ENCODE measurements around the gene OLR1.
"Not testable (repeated sequence)": the region's sequence is repeated elsewhere in the genome, so short reads cannot be mapped to it uniquely, and the experiment has no call there.

The OLR1 gene

DNA sequence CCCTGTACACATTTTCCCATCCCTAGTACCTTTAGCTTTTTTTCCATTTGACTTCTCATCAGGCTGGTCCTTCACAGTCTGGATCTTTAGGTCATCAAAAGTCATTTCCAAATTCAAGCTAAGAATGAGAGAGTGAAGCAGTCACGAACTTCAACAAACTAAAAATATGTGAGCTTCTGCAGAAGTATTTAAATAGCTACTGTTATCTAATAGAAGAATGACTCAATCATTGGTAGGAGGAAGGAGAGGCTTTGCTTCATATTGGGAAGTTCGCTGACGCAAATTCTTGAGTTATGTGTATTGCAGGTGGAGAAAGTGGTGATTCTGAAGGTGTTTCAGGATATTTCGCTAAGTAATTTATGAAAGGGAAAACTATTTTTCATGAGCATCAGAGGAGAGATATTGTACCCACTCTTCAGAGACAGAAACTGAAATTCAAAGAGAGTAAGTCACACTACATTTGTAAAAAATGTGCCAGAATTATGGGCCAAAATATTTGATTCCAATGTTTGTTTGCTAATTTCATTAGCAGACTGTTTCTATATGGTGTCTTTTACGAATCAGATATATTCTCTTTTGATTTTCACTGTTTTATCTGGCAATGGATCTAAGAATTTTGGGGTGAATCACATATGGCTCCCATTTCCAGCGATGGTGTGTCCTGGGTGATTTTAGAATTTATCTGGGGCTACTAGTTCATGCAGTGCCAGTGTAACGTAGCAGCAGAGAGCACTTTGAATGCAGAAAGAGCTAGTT, at the start of gene OLR1:
OLR1 (minus strand) TSS at position 160 of the 756 bp plus-strand sequence; CDS start at position 105, 55 bp downstream.
- no peak for DNase-seq

DNA sequence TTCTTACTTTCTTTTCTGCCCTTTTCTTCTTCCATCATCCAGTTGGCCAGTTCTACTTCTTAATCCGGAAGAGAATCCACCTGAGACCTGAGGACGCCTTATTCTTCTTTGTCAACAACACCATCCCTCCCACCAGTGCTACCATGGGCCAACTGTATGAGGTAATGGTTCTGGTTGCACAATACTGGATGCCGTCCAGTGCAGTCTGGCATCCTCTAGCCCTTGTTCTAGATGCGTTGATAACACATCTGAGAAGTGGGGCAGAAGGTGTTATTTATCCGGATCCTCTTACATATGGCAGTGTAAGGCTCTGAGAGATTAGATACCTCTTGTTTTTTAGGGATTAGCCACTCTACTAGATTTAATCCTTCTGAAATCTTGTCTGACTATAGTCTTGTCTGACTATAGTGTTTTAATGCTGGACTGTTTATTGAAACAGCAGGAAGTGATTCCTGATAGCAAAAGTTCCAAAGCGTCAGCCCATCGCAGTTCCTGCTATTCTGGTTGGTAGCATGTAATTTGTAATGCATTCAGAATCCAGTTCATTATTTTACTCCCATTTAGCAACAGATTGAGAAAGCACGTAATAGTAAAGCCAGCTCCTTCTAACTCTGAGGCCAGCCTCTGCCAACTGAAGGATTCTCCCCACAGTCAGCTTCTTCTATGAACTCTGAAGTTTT, 48.6 kb upstream of the OLR1 start:
- DNase-seq: no peak

DNA sequence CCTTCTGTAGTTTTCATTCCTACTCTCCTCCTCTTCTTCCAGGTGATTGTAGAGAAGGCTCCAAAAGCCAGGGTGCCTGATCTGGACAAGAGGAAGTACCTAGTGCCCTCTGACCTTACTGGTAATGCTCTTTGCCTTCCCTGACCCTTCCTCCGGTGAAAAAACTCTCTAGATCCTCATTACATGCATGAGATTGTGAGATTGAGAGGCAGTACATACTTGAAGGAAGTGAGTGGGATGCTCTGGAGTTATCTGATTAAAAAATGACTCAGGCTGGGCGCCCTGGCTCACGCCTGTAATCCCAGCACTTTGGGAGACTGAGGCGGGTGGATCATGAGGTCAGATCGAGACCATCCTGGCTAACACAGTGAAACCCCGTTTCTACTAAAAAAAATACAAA, 46.1 kb upstream of the OLR1 start:
- DNase-seq: no peak

DNA sequence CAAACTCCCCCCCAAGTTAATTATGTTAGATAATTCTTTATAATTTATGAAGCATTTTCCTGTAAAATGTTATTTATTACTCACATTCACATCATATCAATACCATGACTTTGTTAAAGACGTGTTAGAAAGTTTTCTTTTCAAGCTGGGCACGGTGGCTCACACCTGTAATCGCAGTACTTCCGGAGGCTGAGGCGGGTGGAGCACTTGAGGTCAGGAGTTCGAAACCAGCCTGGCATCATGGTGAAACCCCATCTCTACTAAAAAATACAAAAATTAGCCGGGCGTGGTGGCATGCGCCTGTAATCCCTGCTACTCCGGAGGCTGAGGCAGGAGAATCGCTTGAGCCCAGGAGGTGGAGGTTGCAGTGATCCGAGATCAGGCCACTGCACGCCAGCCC, 44.0 kb upstream of the OLR1 start:
- DNase-seq: not testable (repeated sequence)

DNA sequence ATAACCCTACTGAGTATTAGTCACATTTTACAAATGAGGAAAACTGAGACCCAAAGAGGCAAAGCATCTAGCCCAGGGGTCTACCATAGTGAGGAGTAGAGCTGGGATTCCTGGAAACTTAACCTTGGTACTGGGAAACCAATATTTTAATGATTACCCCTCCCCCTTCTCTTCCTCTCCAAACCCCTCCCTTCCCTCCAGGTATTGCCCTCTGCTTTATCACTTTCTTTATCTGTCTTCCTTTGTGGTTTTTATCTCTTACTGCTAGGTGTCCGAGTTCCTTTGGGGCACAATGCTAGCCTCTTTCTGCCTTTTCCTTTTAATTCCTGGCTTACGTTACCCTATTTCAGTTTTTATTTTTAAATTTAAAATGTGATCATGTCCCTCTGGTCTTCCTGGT, 43.5 kb upstream of the OLR1 start:
- no peak for DNase-seq

DNA sequence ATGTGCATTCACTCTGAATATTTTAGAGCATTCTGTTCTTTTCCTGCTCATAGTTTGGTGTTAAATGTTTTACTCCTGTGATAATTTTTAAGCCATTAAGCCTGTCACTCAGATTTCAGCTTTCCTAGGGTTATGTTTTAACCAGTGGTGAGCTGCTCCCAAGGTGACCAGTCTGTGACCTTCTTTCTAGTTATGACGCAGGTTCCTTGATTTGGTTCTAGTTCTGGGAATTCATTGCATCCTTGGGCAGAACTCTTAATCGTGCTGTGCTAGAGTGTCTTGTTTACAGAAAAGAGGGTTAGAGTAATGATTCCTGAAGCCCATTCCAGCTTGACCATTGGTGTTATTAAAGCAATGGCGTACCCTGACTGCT, 42.9 kb upstream of the OLR1 start:
- DNase-seq: no peak

DNA sequence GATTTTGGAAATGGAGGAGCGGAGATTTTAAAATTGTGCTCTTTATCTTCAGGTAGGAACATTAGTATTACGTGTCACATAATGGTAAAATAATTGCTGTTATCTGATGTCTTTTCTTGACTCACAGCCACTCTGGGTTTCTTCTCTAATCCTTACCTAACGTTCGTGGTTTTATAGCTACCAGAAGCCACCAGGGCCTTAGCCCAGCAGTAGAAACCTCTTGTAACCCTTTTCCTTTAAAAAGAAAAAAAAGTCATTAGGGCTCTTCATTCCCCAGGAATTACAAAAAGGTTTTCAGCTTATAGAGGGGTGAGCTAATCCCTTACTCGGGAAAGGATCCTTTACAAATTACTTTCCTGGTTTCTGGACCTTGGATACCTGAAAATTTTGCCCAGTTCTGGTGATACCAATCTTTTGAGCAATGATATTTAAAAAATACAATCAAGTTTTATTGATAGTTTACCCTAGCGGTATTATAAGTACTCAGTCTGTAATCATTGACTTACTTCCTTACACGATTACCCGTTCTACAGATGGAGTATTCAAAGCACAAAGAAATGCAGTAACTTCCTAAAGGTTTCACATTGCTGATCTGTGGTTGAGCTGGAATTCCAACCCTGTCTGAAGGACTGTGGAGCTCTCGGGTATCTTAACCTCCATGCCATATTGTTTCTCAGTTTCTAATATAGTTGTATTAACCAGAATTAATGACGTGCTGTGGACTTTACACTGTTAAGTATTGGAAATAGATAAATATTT, 42.4 kb upstream of the OLR1 start:
- DNase-seq: no peak

DNA sequence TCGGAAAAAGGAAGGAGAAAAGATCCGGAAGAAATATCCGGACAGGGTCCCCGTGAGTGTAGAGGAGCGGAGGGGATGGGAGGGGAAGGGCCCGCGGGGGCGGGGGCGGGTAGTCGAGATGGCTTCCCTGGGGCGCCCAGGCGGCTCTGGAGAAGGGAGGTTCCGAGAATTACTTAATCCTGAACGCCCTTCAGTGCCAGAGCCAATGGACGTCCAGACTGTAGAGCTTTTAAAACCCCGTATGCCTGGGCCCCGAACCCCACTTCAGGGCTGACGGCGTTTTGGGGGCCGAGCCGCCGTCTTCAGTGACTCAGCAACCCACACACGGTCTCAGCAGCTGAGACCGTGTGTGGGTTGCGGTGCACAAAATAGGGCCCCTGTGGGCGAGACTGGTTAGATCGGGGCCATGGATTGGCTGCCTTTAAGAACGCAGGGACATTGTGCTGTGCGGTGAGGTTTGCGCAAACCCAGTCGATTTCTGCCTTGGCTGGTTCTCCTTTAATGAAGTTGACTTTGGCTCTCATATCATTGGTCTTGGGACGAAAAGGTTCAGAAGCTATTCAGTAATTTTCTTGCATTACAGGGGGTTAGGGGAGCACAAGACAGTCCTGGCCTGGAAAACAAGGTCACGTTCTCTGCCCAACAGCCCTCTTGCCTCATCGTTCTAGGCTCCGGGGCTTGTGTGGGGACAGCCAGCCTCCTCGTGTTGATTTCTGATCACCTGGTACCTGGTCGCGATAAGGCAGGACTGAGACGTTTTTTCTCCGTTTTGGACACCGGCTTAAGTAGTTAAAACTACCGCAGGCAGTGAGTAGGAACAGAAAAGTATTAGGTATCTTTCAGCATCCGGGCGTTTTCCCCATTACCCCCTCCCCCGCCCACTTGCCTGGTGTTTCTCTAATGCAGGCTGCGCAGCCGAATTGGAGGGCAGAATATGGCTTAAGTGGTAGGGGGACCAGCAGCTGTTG, 41.5 kb upstream of the OLR1 start:
- peak; percentile 49 to 55 for DNase-seq

DNA sequence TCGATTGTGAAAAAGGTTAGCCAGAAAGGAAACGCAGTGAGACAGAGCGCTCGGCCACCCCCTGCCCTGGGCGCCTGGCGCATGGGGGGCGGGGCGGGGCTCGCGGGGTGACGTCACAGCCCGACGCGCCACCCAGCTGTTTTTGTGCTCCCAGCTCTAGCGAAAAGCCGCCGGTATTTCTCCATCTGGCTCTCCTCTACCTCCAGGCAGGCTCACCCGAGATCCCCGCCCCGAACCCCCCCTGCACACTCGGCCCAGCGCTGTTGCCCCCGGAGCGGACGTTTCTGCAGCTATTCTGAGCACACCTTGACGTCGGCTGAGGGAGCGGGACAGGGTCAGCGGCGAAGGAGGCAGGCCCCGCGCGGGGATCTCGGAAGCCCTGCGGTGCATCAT, 40.8 kb upstream of the OLR1 start, which contains the start of gene GABARAPL1:
GABARAPL1 (plus strand) TSS at position 139 of the 393 bp plus-strand sequence; CDS start at position 392, 253 bp downstream.
- peak; percentile 54 to 64 for DNase-seq

DNA sequence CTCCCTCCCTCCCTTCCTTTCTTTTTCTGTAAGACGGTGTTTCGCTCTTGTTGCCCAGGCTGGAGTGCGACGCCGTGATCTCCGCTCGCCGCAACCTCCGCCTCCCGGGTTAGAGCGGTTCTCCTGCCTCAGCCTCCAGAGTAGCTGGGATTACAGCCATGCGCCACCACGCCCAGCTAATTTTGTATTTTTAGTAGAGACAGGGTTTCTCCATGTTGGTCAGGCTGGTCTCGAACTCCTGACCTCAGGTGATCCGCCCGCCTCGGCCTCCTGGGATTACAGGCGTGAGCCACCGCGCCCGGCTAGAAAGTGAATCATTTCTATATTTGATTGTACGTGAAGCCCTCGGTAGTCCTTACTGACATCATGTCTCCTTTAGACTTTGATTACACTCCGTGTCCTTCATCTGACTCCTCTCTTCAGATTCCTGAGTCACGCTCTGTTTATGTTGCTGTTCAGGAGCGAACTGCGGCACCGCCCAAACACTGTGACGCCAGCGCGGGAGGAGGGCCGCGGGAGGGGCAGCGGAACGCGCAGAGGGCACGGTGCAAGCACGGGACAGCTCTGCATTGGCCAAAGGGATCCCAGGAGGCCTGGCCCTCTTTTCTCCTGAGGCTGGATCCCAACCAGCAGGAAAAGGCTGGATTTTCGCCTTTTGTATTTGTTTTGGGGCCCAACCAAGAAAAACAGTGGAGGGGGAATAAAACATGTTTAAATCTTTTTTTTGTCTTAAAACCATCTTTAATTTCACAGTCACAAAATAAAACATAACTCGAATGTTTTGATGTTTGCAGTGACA, 40.2 kb upstream of the OLR1 start:
- DNase-seq: peak; percentile 80 to 85

DNA sequence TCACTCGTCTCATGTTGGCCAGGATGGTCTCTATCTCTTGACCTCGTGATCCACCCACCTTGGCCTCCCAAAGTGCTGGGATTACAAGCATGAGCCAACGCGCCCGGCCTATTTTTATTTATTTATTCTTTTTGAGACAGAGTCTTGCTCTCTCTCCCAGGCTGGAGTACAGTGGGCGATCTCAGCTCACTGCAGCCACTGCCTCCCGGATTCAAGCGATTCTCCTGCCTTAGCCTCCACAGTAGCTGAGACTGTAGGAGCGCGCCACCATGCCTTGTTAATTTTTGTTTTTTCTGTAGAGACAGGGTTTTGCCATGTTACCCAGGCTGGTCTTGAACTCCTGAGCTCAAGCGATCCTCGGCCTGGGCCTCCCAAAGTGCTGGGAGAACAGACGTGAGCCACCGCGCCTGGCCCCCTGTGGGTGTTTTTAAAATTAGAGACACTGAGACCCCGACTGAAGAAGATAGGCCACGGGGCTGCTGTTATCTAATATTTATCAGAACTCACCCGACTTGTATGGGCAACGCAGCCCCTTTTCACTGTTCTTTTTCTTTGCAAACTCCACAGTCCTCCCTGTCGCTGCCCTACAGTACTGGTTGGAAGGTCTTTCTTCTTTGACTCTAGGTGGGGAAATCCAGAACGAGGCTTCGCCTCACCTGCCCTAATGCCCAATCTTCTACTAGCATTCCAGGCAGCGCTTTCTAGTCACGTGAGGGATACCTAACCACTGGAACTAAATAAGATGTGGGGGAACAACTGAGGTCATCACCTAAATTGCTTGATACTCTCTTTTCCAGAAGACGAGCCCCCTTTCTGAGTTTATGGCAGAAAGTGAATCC, 39.4 kb upstream of the OLR1 start:
- DNase-seq: no peak

DNA sequence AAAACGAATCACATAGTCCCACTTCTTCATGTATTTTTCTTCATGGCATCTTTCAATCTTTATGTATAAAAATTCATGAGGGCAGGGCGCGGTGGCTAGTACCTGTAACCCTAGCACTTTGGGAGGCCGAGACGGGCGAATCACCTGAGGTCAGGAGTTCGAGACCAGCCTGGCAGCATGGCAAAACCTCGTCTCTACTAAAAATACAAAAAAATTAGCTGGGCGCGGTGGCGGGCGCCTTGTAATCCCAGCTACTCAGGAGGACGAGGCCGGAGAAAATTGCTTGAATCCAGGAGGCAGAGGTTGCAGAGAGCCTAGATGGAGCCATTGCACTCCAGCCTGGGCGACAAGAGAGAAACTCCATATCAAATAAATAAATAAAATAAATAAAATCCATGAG, 38.3 kb upstream of the OLR1 start:
- no peak for DNase-seq

DNA sequence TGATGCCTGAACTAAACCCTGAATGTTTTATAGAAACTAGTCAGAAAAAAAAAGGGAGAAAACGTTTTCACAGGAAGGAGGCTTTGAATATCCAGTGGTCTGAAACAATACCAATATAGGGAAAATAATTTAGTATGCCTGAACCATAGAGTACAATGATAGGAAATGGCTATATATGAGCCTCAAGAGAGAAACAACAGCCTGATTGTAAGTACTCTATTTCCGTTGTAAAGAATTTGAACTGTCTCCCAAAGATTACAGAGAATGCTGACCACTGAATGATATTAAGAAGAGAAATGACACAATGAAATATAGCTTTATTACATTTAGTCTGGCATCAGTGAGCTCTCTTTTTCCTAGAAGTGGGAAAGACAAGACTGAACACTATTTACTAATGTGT, 35.2 kb upstream of the OLR1 start:
- no peak for DNase-seq

DNA sequence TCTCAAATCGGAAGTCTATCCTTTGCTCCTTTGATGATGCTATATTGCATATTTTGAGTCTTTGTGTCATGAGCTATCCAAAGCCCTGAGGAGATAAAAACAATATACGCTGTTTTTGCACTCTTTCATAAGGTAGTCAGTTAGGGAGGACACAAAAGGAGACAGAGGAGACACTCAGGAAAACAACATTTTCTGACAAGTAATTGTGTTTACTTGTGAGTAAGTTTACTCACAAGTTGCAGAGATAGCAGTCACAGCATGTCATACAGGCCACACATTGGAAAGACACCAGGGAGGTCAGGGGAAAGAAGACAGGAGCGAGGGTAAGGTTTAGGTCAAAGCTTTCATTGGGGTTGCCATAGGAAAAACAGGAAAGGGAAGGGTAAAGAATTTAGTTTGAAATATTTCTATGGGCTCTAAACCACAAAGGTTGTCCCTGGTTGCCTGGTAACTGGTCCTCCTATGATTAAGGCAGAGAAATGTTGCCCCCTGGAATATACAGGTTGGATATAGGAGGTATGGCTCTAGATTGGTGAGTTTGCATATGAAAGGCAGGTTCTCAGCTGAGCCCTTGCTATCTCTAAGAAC, 33.4 kb upstream of the OLR1 start:
- no peak for DNase-seq

DNA sequence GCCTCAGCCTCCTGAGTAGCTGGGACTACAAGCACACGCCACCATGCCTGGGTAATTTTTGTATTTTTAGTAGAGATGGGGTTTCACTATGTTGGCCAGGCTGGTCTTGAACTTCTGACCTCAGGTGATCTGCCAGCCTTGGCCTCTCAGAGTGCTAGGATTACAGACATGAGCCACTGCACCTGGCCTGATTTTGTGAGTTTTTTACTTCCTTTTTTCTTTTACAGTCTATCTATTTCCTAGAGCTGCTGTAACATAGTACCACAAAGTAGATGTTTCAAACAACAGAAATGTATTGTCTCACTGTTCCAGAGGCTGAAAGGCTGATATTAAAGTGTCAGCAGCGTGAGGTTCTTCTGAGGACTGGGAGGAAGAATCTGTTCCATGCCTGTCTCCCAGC, 32.6 kb upstream of the OLR1 start:
- not testable (repeated sequence) for DNase-seq

DNA sequence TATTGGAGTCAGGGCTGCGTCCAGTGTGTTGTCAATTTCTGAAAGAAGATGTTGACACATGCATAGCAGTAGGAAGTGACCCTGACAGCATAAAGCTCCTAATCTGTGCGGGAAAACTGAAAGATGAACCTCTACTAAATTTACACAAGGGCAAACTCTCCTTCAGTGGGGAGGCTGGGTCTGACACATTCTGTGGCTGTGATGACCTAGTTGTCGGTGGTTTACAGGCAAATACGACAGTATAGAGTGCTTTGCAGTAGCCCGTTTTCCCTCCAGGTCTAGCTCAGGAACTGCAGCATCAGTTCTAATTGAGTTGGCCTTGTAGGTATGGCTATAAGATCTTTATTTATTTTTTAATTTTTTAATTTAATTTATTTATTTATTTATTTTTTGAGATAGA, 25.9 kb upstream of the OLR1 start:
- no peak for DNase-seq

DNA sequence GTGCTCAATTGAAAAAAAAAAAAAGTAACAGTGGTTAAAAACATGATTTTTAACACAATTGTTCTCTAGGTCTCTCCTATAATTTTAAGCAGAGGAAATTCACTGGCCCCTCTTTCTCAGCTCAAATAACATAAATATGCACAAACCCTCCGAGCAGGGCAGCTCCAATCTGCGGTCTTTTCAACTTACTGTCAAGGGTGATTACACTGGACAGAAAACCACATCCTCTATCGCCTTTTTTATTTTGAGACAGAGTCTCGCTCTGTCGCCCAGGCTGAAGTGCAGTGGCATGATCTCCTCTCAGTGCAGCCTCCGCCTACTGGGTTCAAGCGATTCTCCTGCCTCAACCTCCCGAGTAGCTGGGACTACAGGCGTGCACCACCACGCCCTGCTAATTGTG, 24.3 kb upstream of the OLR1 start:
- no peak for DNase-seq

DNA sequence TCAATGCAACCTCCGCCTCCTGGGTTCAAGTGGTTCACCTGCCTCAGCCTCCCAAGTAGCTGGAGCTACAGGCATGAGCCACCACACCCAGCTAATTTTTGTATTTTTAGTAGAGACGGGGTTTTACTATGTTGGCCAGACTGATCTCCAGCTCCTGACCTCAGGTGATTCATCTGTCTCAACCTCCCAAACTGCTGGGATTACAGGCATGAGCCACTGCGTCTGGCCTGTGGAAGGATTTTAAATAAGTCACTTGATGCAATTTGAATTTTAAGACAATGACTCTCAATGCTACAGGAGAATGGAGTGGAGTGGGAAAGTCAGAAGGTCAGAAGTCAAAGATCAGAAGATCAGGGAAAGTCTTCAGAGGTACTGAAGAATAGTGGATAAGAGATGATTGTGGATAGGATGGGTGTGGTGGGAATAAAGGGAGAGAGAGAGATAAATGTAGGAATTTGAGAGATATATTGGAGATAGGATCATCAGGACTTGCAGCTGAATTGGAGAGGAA, 22.3 kb upstream of the OLR1 start:
- no peak for DNase-seq

DNA sequence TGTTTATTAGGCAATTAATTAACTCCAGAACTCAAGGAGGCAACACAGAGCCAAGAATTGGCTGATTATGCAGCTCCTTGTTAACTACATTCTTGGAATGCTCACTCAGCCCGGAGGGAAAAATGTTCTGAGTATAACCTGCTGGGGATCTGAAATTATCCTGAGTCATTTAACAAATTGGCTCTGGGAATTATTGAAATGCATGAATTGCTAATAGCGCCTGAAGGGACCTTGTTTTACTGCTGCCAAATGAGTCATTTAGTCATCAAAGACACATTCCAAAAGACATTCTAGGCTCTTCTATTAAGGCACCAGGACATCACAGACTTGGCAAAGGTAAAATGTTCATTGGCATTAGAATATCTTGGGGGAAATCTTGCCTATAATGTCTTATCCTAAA, 19.9 kb upstream of the OLR1 start:
- DNase-seq: no peak
